NB4 (cell line): ENCODE results near the gene DPH6.
"Not testable (repeated sequence)": the region's sequence is repeated elsewhere in the genome, so short reads cannot be mapped to it uniquely, and the experiment has no call there.

Source experiments
- DNase-seq: peaks from one replicate; pipeline ENCODE4 v3.0.0; 2010; ENCODE audit warnings: low read depth
- H3K4me3 ChIP-seq: one replicate; pipeline ENCODE4 v1.5.1; 2011; ENCODE audit warnings: mild to moderate bottlenecking, low read depth, low read length, moderate library complexity
- MYC ChIP-seq: IDR thresholded peaks from 2 replicates; pipeline ENCODE4 v1.6.1; 2011; ENCODE audit warnings: low read depth, low read length
- POLR2A ChIP-seq: IDR thresholded peaks from 2 replicates; pipeline ENCODE4 v1.6.1; 2011; ENCODE audit warnings: mild to moderate bottlenecking; ENCODE audit not compliant: insufficient read length; ENCODE audit errors: extremely low read depth
- TF ChIP-seq, protein P1 (sequence below): IDR thresholded peaks from one replicate; pipeline ENCODE4 v1.5.1; 2012; ENCODE audit warnings: low read depth, low read length
- TF ChIP-seq, protein P2 (sequence below): IDR thresholded peaks from 2 replicates; pipeline ENCODE4 v1.6.1; 2011; ENCODE audit warnings: low read depth, low read length

The DPH6 gene

DNA sequence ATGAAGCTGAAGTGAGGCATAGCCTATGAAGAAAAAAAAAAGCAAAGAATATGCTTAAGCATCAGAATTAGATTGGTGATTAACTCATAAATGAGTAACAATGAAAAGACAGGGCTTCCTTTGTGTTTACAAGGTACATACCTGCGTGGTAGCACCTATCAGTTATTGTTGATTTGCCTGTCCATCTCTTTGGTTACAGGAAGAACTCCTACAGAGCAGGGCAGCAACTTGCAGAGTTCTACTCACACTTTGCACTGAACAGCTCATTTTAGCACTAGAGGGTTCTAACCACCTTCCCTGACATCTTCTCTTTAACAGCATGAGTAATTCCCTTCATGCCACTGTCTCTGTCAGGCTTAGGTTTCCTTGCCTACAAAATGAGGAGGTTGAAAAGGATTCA, 166.0 kb downstream of the DPH6 start:
- TF ChIP-seq, protein P1, sequence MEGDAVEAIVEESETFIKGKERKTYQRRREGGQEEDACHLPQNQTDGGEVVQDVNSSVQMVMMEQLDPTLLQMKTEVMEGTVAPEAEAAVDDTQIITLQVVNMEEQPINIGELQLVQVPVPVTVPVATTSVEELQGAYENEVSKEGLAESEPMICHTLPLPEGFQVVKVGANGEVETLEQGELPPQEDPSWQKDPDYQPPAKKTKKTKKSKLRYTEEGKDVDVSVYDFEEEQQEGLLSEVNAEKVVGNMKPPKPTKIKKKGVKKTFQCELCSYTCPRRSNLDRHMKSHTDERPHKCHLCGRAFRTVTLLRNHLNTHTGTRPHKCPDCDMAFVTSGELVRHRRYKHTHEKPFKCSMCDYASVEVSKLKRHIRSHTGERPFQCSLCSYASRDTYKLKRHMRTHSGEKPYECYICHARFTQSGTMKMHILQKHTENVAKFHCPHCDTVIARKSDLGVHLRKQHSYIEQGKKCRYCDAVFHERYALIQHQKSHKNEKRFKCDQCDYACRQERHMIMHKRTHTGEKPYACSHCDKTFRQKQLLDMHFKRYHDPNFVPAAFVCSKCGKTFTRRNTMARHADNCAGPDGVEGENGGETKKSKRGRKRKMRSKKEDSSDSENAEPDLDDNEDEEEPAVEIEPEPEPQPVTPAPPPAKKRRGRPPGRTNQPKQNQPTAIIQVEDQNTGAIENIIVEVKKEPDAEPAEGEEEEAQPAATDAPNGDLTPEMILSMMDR = no peak
- TF ChIP-seq MYC (no peak), POLR2A (no peak)
- TF ChIP-seq, protein P2, sequence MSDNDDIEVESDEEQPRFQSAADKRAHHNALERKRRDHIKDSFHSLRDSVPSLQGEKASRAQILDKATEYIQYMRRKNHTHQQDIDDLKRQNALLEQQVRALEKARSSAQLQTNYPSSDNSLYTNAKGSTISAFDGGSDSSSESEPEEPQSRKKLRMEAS = no peak
- no peak overlapping the region for H3K4me3 ChIP-seq
- DNase-seq = no peak

DNA sequence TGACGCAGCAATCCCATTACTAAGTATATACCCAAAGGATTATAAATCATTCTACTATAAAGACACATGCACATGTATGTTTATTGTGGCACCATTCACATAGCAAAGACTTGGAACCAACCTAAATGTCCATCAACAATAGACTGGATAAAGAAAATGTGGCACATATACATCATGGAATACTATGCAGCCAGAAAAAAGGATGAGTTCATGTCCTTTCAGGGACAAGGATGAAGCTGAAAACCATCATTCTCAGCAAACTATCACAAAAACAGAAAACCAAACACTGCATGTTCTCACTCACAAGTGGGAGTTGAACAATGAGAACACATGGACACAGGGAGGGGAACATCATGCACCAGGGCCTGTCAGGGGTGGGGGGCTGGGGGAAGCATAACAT, 167.5 kb downstream of the DPH6 start:
- H3K4me3 ChIP-seq, DNase-seq: not testable (repeated sequence)

DNA sequence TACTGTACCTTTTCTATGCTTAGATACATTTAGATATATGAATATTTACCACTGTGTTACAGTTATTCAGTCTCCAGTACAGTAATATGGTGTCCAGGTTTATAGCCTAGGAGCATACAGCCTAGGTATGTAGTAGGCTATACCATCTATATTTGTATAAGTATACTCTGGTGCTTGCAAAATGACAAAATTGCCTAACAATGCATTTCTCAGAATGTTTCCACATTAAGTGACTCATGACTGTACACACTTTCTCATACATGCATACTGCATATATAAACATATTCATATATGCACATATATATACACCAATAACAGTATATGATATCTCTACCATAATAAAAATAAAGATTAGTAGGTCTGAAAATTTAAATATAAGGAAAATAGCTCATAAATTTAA, 169.3 kb downstream of the DPH6 start:
- TF ChIP-seq, protein P1 = no peak
- TF ChIP-seq MYC (no peak), POLR2A (no peak)
- TF ChIP-seq, protein P2 = no peak
- H3K4me3 ChIP-seq = no peak overlapping the region
- no peak for DNase-seq

DNA sequence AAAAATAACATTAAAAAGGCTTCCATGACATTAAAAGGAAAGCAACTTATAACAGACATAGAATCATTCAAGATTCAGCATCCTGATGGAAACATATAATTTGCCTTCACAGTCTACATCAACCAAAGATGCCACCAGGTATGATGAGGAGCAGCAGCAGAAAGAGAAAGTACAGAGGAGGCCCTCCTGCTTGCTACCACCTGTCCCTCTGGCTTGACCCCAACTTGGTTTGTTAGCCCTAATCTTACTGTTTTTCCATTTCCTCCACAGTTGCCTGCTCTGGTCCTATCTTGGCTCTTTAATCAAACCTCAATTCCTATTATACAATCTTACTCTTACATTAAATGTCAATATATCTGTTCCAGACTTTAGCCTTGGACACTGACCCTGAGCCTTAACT, 171.3 kb downstream of the DPH6 start:
- no peak overlapping the region for H3K4me3 ChIP-seq
- TF ChIP-seq MYC (no peak), POLR2A (no peak)
- TF ChIP-seq, protein P1 = no peak
- TF ChIP-seq, protein P2 = no peak
- no peak for DNase-seq

DNA sequence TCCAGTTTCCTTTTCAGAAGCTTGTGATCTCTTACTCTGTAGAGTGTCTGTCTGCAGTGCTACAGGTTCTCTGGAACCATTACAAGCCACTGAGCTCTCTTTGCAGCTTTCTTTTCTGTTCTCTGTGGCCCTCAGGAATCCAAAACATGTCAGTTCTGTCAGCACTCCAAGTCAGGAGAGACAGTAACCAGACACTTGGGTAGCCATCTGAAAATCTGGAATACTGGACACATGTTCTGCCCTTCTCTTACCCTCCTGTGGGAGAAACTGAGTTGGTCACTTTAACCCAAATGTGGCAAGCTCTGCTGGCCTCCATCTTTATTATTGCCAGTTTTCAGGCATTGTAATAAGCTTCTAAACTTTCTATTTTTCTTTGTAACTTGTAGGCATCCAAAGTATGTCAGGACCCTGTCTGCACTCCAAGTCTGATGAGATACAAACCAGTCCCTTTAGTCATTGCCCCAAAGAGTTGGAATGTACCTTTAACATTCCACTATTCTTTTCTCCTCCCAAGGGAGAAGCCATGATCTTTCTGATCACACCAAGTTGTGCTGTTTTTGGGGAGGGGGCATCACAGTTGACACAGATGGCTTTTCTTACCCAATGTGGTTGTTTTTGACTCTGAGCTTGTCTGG, 183.7 kb downstream of the DPH6 start:
- H3K4me3 ChIP-seq = no peak overlapping the region
- no peak for DNase-seq
- TF ChIP-seq POLR2A = no peak
- TF ChIP-seq, protein P2 = no peak
- no peak for TF ChIP-seq MYC
- TF ChIP-seq, protein P1 = no peak

DNA sequence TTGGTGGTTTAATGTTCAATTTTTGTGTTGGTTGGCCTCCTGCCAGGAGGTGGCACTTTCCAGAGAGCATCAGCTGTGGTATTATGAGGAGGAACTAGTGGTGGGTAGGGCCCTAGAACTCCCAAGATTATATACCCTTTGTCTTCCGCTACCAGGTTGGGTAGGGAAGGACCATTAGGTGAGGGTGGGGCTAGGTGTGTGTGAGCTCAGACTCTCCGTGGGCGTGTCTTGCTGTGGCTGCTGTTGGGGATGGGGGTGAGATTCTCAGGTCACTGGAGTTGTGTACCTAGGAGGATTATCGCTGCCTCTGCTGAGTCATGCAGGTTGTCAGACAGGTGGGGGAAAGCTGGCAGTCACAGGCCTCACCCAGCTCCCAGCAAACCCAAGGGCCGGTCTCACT, 187.1 kb downstream of the DPH6 start:
- no peak overlapping the region for H3K4me3 ChIP-seq
- DNase-seq = no peak
- TF ChIP-seq MYC (no peak), POLR2A (no peak)
- TF ChIP-seq, protein P2 = no peak
- TF ChIP-seq, protein P1 = no peak
